Esophagus squamous epithelium (tissue), 5 donors: ENCODE results near the gene PAM. TPM values are rescaled to one million over a fixed set of nuclear protein-coding genes. Genes with fewer than 3 reads are reported as not detected.

Experiments used
- DNase-seq: peaks from one replicate; lab custom pipeline; 2025; lab: John Stamatoyannopoulos, UW
- H3K27ac ChIP-seq, 4 donors: fragments of 200-600 bp; sonication (generic); one replicate each; pipeline ENCODE4 v1.5.1; 2016 to 2019; ENCODE audit warnings: mild to moderate bottlenecking in 1 of 4
- H3K27me3 ChIP-seq, 4 donors: fragments of 200-600 bp; sonication (generic); 1 replicate in 3 of 4; 2 replicates in 1 of 4; pipeline versions ENCODE4 v1.5.1 to v1.6.0; 2017 to 2021; ENCODE audit warnings: antibody characterized with exemption in 1 of 4
- H3K36me3 ChIP-seq, 3 donors: fragments of 200-600 bp; sonication (generic); one replicate each; pipeline ENCODE4 v1.5.1; 2016 to 2019
- H3K4me1 ChIP-seq, 3 donors: fragments of 200-600 bp; sonication (generic); one replicate each; pipeline ENCODE4 v1.5.1; 2017 to 2019
- H3K4me3 ChIP-seq, 4 donors: fragments of 200-600 bp; sonication (generic); 1 replicate in 3 of 4; 2 replicates in 1 of 4; pipeline ENCODE4 v1.5.1; 2016 to 2019; ENCODE audit warnings: mild to moderate bottlenecking in 2 of 4, moderate library complexity in 1 of 4
- H3K9me3 ChIP-seq, 3 donors: fragments of 200-600 bp; sonication (generic); one replicate each; pipeline ENCODE4 v1.5.1; 2016 to 2019
- POLR2A ChIP-seq, 4 donors: fragments of 450-650 bp; IDR thresholded peaks; one replicate each; pipeline ENCODE4 v1.6.1; 2017; ENCODE audit warnings: antibody characterized with exemption in 4 of 4, mild to moderate bottlenecking in 4 of 4, moderate library complexity in 3 of 4
- WGBS, 2 donors: methylation state at CpG; one replicate each; pipeline ENCODE4 v1.1.5; 2018; 5-methylcytosine and 5-hydroxymethylcytosine counted together
- intact Hi-C: fragments of 100-400 bp; cut with DNase I; formaldehyde crosslinking; loops from one replicate; pipeline ENCODE4 v1.15.0; 2022
- total RNA-seq, 4 donors: library from RNA; depleted of rRNA; stranded (reverse); fragments of >200 nt; gene quantifications; one replicate each; pipeline ENCODE4 v1.1.0, GENCODE V29; 2016
- TF ChIP-seq, protein P1 (sequence below), 6 experiments: fragments of 450-650 bp in 4 of 6; fragments of 200-600 bp in 2 of 6; sonication (generic) in 2 of 6; IDR thresholded peaks; one replicate each; pipeline ENCODE4 v1.5.1; 2016 to 2019; ENCODE audit warnings: antibody characterized with exemption in 6 of 6, mild to moderate bottlenecking in 4 of 6, moderate library complexity in 4 of 6
- donor health status: DM: yes; HTN: yes; CAD: no.

The PAM gene
- total RNA-seq, 4 donors from 2014 or later = 33.0 to 88.5 (median 53.8) TPM

DNA sequence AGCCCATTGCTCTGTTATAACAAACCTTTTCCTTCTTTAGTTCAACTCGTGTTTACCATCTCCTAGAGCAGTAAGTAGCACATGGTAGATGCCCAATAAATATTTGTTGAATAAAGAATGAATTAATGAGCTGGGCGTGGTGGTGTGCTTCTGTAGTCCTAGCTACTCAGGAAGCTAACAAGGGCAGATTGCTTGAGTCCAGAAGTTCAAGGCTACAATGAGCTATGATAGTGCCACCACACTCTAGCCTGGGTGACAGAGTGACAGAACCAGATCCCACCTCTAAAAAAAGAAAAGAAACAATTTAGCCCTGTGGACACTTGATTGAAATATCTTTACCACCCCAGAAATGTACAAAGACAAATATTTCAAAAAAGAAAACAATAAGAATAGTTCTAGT is 14.6 kb upstream of the PAM start:
- 53 to 73% methylated on average over 2 of the region's 2 CpGs for WGBS, 2 donors
- no peak for DNase-seq
- H3K27me3 ChIP-seq = no peaks in the 10 kb centered on the region
- no peak overlapping the region for H3K27ac ChIP-seq
- TF ChIP-seq, protein P1, sequence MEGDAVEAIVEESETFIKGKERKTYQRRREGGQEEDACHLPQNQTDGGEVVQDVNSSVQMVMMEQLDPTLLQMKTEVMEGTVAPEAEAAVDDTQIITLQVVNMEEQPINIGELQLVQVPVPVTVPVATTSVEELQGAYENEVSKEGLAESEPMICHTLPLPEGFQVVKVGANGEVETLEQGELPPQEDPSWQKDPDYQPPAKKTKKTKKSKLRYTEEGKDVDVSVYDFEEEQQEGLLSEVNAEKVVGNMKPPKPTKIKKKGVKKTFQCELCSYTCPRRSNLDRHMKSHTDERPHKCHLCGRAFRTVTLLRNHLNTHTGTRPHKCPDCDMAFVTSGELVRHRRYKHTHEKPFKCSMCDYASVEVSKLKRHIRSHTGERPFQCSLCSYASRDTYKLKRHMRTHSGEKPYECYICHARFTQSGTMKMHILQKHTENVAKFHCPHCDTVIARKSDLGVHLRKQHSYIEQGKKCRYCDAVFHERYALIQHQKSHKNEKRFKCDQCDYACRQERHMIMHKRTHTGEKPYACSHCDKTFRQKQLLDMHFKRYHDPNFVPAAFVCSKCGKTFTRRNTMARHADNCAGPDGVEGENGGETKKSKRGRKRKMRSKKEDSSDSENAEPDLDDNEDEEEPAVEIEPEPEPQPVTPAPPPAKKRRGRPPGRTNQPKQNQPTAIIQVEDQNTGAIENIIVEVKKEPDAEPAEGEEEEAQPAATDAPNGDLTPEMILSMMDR (IDR thresholded peaks at IDR 0.05) = no peak
- TF ChIP-seq POLR2A (IDR thresholded peaks at IDR 0.05) = no peak
- H3K36me3 ChIP-seq = no peaks in the 10 kb centered on the region
- no peaks in the 10 kb centered on the region for H3K9me3 ChIP-seq
- no peak overlapping the region for H3K4me3 ChIP-seq
- intact Hi-C loops = no loop called here
- H3K4me1 ChIP-seq = no peaks in the 10 kb centered on the region

DNA sequence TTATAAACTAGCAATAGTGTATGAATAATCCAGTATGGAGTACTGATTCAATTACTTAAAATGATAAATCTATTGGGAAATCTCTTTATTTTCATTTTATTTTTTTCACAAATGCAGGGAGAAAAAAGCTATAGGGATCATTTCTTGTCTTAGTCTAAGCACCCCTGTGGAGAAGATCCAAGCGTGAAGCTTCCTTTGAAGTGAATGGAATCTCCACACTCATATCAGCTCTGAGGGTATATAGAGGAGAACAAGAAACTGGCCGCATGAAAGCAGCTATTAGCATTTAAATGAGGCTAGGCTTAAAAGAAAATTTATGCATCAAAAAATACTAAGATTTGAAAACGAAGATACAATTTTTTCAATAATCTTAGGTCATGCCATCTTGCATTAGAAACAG is 12.9 kb upstream of the PAM start:
- TF ChIP-seq POLR2A (IDR thresholded peaks at IDR 0.05) = no peak
- TF ChIP-seq, protein P1 (IDR thresholded peaks at IDR 0.05) = no peak
- no peaks in the 10 kb centered on the region for H3K36me3 ChIP-seq

DNA sequence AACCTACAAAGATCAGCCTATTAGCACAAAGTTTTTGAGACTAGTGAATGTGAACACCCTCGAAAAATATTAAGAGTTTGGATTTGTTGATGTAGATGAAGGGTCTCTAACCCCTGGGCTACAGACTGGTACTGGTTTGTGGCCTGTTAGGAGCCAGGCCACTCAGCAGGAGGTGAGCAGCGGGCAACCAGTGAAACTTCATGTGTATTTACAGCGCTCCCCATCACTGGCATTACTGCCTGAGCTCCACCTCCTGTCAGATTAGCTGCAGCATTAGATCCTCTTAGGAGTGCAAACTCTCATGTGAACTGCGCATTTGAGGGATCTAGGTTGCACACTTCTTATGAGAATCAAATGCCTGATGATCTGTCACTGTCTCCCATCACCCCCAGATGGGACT is 11.2 kb upstream of the PAM start:
- 87 to 95% methylated on average over 4 of the region's 4 CpGs for WGBS, 2 donors
- no peak overlapping the region for H3K4me3 ChIP-seq

More for the DNA sequence above, 12.9 kb upstream of the PAM start:
- no peak for DNase-seq
- Histone ChIP-seq H3K4me1 (no peaks in the 10 kb centered on the region), H3K27ac (no peak overlapping the region), H3K9me3 (no peaks in the 10 kb centered on the region), H3K4me3 (no peak overlapping the region), H3K27me3 (no peaks in the 10 kb centered on the region)
- WGBS, 2 donors = 68 to 89% methylated on average over 3 of the region's 3 CpGs
- intact Hi-C loops = no loop called here

DNA sequence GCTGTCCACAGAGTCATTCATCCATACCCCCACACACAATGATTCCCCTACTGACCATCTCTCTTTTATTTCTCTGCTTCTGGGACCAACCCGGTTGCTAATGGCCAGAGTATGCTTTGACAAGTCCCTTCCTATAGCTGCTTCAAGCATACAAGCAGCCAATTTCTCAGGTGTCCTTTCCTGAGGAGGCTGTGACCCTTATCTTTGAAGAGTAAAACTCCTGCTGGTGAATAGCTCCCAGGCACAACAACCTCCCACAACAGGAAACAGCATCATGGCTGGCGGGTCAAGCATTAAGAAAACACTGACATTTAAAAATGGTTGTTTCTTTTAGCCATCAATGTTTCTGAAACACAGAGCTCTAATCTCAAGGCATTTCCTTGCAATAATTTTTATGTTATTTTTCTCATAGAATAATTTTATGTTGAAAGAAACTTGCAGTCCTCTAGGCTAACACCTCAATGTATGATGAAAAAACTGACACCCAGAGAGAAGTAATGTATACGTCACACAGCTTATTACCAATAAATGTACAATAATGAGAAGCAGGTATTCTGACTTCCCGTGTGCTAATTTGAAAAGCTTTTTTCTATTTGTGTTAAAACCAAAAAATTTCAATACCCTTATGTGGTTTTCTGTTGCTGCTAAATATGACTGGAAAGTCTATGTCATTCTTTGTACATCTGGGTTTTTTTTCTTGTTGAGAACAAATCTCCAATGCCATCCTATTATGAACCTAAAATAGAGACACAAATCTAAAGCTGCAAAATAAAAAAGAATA is 7.5 kb upstream of the PAM start:
- no peak for DNase-seq
- no peak overlapping the region for H3K4me3 ChIP-seq
- peaks cover 0 to 5% (median 0%) of the 10 kb centered on the region in 4 donors for H3K27me3 ChIP-seq
- TF ChIP-seq, protein P1 (IDR thresholded peaks at IDR 0.05) = no peak
- no peak for TF ChIP-seq POLR2A (IDR thresholded peaks at IDR 0.05)
- WGBS, 2 donors = 70 to 74% methylated on average over 4 of the region's 4 CpGs
- no peak overlapping the region for H3K27ac ChIP-seq
- intact Hi-C loops = no loop called here
- H3K9me3 ChIP-seq = no peaks in the 10 kb centered on the region
- H3K4me1 ChIP-seq = no peaks in the 10 kb centered on the region
- H3K36me3 ChIP-seq = no peaks in the 10 kb centered on the region

More for the DNA sequence above, 11.2 kb upstream of the PAM start:
- no peak for TF ChIP-seq POLR2A (IDR thresholded peaks at IDR 0.05)
- no peaks in the 10 kb centered on the region for H3K36me3 ChIP-seq
- H3K4me1 ChIP-seq = no peaks in the 10 kb centered on the region
- H3K27me3 ChIP-seq = no peaks in the 10 kb centered on the region
- H3K9me3 ChIP-seq = no peaks in the 10 kb centered on the region
- intact Hi-C loops = no loop called here
- no peak for DNase-seq
- no peak overlapping the region for H3K27ac ChIP-seq

DNA sequence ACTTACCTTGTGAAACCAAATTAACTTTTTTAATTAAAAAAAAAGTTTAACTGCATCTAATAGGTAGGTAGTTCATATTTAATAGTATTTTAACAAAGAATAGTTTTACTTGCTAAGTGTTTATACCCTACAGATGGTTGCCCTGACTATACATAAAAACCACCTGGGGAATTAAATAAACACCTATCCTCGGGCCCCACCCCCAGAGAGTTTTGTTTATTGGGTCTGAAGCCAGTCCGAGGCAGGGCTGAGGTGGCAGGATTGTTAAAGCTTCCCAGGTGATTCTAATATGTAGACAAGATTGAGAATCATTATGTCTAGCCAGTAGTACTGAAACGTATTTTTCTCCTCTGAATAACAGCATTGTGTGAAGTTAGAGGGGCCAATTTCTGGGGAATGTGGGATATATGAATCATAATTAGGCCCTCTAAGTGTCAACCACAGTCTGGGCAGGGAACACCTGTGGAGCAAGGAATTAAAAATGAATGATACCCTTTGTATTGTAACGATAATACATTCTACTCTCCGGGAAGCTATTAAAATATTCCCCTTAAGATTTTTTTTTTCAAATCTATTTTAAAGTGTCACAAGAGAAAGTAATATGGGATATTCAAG is 5.6 kb upstream of the PAM start:
- no peaks in the 10 kb centered on the region for H3K36me3 ChIP-seq
- no peak overlapping the region for H3K27ac ChIP-seq
- H3K4me3 ChIP-seq = no peak overlapping the region
- peaks cover 0 to 16% (median 0%) of the 10 kb centered on the region in 4 donors for H3K27me3 ChIP-seq
- peaks cover 6 to 8% (median 7%) of the 10 kb centered on the region in 3 donors for H3K4me1 ChIP-seq
- intact Hi-C loops = no loop called here
- DNase-seq = no peak
- no peaks in the 10 kb centered on the region for H3K9me3 ChIP-seq
- 58 to 69% methylated on average over 5 of the region's 5 CpGs for WGBS, 2 donors
- TF ChIP-seq POLR2A (IDR thresholded peaks at IDR 0.05) = no peak
- TF ChIP-seq, protein P1 (IDR thresholded peaks at IDR 0.05) = no peak
